ENCODE results near the gene RNU1-1. TPM values are rescaled to one million over a fixed set of nuclear protein-coding genes. Genes with fewer than 3 reads are reported as not detected.
A peak's percentile ranks its signal among the peaks of the same experiment; 100 is the strongest.
"Not testable (repeated sequence)": the region's sequence is repeated elsewhere in the genome, so short reads cannot be mapped to it uniquely, and the experiment has no call there.

The RNU1-1 gene
- total RNA-seq (2014; rRNA removed; shearing (Covaris generic)): not detected in 2 replicates

DNA sequence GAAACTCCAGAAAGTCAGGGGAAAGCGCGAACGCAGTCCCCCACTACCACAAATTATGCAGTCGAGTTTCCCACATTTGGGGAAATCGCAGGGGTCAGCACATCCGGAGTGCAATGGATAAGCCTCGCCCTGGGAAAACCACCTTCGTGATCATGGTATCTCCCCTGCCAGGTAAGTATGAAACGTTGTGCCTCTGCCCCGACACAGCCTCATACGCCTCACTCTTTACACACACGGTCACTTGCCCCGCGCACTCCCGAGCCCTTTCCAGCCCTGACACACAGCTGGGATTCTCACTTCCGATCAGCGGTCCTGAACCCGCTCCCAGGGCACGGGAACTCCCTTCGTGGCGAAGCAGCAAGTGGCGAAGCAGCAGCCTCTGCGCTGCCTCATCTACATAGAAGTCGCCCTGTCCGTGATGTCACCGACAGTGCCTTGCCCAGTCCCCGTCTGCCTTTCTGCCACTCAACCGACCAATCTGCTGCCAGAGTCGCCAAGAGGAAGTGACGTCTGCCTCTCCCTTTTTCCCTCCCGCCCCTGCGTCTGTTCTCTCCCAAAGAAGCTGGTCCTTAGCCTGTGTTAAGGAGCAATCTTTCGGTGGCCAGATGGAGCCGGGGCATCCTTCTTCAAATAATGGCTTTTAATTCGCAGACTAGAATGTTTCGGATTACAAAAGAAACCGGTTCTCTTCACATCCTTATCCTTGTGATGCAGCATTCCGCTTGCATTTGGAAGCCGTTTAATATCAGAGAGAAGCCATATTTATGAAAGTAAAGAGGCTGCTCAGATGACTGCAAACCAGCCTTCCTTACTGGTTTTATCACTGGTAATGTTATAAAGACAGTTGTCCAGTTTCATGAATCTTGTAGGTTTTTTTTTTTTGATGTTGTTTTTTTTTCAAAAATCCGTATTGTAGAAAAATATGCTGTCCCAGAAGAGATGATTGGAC is at the start of gene RNU1-1:
Gene RNU1-1, minus strand, starts transcription at position 179 of the 949 bp plus-strand sequence.
- DNase-seq (ENCODE audit: low read depth): peak; percentile 76

DNA sequence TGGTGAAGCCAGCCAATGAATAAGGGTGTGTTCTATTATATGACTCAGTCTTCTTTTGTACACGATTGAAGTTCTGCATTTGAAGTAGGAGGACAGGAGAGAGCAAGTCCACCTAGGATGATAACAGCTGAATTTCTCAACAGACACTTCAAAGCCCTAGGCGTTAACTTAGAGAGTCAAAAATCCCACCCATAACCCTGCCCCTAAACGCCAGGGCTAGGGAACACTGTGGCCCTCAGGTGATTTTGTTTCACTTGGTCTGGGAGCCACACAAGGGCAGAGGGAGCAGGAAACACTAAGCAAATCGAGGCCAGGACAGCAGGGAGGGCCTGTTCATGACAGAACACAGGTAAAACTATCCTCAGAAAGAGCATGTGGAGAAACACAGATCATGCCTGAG is 47.0 kb upstream of the RNU1-1 start:
- DNase-seq (ENCODE audit: low read depth): not testable (repeated sequence)

- not testable (repeated sequence) for DNase-seq (ENCODE audit: low read depth)
These were observed 46.4 kb upstream of the RNU1-1 start for GRCh38 chr1:16560498-16560897.

GRCh38 chr1:16559688-16560087 is 45.6 kb upstream of the RNU1-1 start:
- DNase-seq (ENCODE audit: low read depth): not testable (repeated sequence)

GRCh38 chr1:16557034-16557433 is 42.9 kb upstream of the RNU1-1 start:
- DNase-seq (ENCODE audit: low read depth): not testable (repeated sequence)

DNA sequence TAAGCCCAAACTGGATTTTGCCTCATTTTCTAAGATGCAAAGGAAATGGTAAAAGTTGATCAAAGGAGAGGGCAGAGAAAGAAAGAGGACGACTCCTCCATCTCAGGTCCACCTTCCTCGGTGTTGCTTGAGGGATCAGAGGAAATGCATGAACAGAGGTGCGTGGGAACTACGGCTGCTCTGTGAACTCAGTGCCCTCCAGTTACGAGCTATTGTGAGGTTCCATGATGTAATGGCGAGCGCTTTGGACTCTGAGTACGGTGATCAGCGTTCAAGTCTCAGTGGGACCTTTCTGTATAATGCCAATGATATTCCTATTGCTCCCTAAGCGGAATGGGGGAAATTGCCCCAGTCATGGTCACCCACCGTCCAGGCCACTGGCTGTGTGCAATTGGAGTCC is 39.2 kb upstream of the RNU1-1 start:
- not testable (repeated sequence) for DNase-seq (ENCODE audit: low read depth)

DNA sequence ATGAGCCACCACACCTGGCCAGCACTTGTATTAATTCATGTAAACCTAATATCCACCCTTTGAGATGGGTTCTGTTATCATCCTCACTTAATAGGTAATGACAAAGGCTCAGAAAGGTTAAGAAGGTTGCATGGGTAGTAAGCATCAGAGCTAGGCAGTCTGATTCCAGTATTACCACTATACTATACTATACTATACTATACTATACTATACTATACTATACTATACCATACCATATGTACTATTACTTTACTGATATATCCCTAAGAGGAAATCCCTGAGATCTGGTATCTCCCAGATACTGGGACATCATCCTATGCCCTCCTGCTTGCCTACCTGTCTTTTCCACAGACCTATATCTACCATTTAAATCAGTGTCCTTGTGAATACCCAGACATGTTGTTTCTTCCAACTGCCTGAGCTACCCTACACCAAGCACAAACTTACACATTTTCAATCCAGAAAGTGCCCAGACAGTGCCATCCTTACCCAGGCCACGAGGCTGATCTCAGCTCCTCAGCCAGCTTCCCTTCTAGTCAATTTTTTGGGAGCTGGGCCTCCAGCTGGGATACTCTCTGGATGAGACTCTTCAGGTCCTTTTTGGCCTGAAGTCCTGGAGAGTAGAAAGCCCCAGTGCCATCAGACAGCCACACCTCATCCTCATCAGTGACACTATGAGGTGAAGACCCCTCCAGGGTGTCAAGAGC is 36.3 kb upstream of the RNU1-1 start:
- not testable (repeated sequence) for DNase-seq (ENCODE audit: low read depth)

- DNase-seq (ENCODE audit: low read depth): not testable (repeated sequence)
These were observed 35.5 kb upstream of the RNU1-1 start for GRCh38 chr1:16549545-16549944.

DNA sequence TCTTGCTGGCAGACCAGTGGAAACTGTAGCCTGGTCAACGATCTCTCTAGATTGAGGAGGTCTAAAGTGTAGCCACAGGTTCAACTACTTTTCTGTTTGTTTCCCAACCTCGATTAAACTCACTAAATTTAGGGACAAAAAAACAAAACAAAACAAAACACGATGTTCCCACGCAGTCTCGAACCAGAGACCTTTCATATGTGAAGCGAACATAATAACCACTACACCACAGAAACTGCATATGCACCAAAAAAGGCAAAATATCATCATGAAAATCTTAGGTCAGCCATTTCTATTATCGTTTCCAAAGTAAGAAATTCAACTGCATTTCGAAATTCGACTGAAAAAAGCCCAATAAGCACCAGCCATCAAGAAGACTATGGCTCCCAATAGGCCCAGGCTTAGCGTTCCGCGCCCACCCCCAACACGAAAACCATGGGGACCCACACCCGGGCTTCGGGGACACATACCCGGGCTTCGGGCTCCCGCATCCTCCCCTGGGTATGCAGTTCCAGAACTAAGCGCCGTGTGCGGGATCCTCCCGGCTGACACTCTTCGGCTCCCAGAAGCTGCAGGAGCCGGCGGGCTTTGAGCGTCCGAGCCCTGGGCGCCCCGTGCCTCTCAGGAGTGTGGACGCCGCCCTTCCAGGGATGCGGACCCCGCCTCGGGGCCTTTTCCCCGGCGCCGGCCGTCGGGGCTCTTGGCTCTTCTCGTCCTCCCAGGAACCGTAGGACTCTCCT is 33.6 kb upstream of the RNU1-1 start:
- not testable (repeated sequence) for DNase-seq (ENCODE audit: low read depth)

- peak; percentile 51 for DNase-seq (ENCODE audit: low read depth)
These were observed 31.6 kb upstream of the RNU1-1 start for GRCh38 chr1:16545682-16546095.

- DNase-seq (ENCODE audit: low read depth): not testable (repeated sequence)
These were observed 26.4 kb upstream of the RNU1-1 start for GRCh38 chr1:16540421-16540893.

DNA sequence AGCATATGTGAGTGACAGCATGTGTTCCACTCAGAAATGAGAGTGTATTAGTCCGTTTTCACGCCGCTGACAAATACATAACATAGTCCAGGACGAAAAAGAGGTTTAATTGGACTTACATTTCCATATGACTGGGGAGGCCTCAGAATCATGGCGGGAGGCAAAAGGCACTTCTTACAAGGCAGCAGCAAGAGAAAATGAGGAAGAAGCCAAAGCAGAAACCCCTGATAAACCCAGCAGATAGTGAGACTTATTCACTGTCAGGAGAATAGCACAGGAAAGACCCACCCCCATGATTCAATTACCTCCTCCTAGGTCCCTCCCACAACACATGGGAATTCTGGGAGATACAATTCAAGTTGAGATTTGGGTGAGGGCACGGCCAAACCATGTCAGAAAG is 23.4 kb upstream of the RNU1-1 start:
- not testable (repeated sequence) for DNase-seq (ENCODE audit: low read depth)

DNA sequence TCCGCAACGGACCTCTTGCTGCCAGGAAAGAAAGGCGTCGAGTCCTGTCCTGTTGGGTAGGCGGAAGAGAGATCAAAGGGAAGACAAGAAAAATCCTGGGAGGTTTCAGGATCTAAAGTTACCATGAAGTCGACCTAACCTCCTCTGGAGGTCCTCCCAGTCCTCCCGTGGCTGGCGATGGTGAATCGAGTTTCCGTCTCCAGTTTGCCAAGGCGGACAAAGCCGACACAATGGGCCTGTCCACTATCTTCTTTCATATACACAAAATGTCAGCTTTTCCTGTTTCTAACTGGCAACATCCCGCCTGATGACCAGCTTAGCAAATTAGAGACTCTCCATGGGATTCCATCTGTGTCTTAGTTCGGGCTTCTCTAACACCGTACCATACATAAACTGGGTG is 22.7 kb upstream of the RNU1-1 start:
- not testable (repeated sequence) for DNase-seq (ENCODE audit: low read depth)

GRCh38 chr1:16535898-16536297 is 21.8 kb upstream of the RNU1-1 start:
- DNase-seq (ENCODE audit: low read depth): not testable (repeated sequence)

- not testable (repeated sequence) for DNase-seq (ENCODE audit: low read depth)
These were observed 21.4 kb upstream of the RNU1-1 start for GRCh38 chr1:16535487-16535886.

GRCh38 chr1:16534829-16535456 is 20.9 kb upstream of the RNU1-1 start:
- DNase-seq (ENCODE audit: low read depth): peak; percentile 26

GRCh38 chr1:16534239-16534828 is 20.2 kb upstream of the RNU1-1 start:
- not testable (repeated sequence) for DNase-seq (ENCODE audit: low read depth)

GRCh38 chr1:16532235-16532991 is 18.3 kb upstream of the RNU1-1 start:
- DNase-seq (ENCODE audit: low read depth): not testable (repeated sequence)

DNA sequence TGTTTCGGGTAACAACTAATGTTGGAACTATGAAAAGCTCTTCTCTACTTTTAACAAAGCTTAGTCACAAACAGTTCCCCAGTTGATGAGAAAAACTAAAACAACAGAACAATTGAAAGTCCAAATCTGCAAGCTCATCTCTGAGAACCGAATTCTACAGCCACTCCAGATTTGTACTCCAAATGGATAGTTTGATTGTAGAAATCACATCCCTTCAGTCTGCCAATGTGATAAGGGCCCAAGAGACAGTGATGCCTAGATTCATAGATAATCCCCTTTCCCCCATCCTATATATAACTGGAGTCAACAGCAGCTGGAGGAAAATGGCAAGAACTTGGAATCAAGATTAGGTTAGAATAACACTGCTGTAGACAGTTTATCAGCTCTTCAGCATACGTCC is 14.3 kb upstream of the RNU1-1 start:
- DNase-seq (ENCODE audit: low read depth): not testable (repeated sequence)

GRCh38 chr1:16525769-16526168 is 11.7 kb upstream of the RNU1-1 start:
- not testable (repeated sequence) for DNase-seq (ENCODE audit: low read depth)
